ENCODE measurements around the gene PRKD1.

PRKD1 gene

GRCh38 chr14:29608861-29609260 is 318.8 kb downstream of the PRKD1 start:
- Histone ChIP-seq H3K9me3 (ENCODE audit: control insufficient read depth, insufficient read depth, low read length) (no peaks in the 10 kb centered on the region), H4K20me1 (ENCODE audit: control insufficient read depth, insufficient read depth, low read depth, low read length) (no peaks in the 10 kb centered on the region), H3K9me2 (replicated peaks; ENCODE audit: control insufficient read depth, low read length) (no peaks in the 10 kb centered on the region), H3K36me3 (ENCODE audit: control insufficient read depth, low read length) (no peaks in the 10 kb centered on the region), H3K27me3 (ENCODE audit: control insufficient read depth, low read length) (no peaks in the 10 kb centered on the region), H3F3A (ENCODE audit: control insufficient read depth, insufficient read depth) (no peaks in the 10 kb centered on the region), H3K27ac (ENCODE audit: low read depth, low read length) (no peak overlapping the region), H3K4me3 (ENCODE audit: low read length) (no peak overlapping the region), H3K4me2 (ENCODE audit: low read length) (no peak overlapping the region), H3K4me1 (ENCODE audit: control insufficient read depth, low read length) (no peaks in the 10 kb centered on the region), H3K79me2 (ENCODE audit: control insufficient read depth, low read length) (no peaks in the 10 kb centered on the region)
- no peak for TF ChIP-seq EZH2phosphoT487 (IDR thresholded peaks at IDR 0.05; ENCODE audit: borderline replicate concordance, low read length)
- TF ChIP-seq CTCF (IDR thresholded peaks at IDR 0.05; ENCODE audit: low read depth, low read length, poor library complexity, severe bottlenecking) = no peak

- Histone ChIP-seq H3K27me3 (ENCODE audit: control insufficient read depth, low read length) (no peaks in the 10 kb centered on the region), H3K36me3 (ENCODE audit: control insufficient read depth, low read length) (no peaks in the 10 kb centered on the region), H3F3A (ENCODE audit: control insufficient read depth, insufficient read depth) (no peaks in the 10 kb centered on the region), H3K9me3 (ENCODE audit: control insufficient read depth, insufficient read depth, low read length) (no peaks in the 10 kb centered on the region), H3K4me3 (ENCODE audit: low read length) (no peak overlapping the region), H3K9me2 (replicated peaks; ENCODE audit: control insufficient read depth, low read length) (no peaks in the 10 kb centered on the region), H3K27ac (ENCODE audit: low read depth, low read length) (no peak overlapping the region), H3K4me2 (ENCODE audit: low read length) (no peak overlapping the region), H3K79me2 (ENCODE audit: control insufficient read depth, low read length) (no peaks in the 10 kb centered on the region), H3K4me1 (ENCODE audit: control insufficient read depth, low read length) (no peaks in the 10 kb centered on the region), H4K20me1 (ENCODE audit: control insufficient read depth, insufficient read depth, low read depth, low read length) (no peaks in the 10 kb centered on the region)
- no peak for TF ChIP-seq CTCF (IDR thresholded peaks at IDR 0.05; ENCODE audit: low read depth, low read length, poor library complexity, severe bottlenecking)
- no peak for TF ChIP-seq EZH2phosphoT487 (IDR thresholded peaks at IDR 0.05; ENCODE audit: borderline replicate concordance, low read length)
Observed at GRCh38 chr14:29607169-29607568, 320.5 kb downstream of the PRKD1 start.

GRCh38 chr14:29603696-29604095 is 324.0 kb downstream of the PRKD1 start:
- Histone ChIP-seq H3K4me2 (ENCODE audit: low read length) (no peak overlapping the region), H3K9me2 (replicated peaks; ENCODE audit: control insufficient read depth, low read length) (no peaks in the 10 kb centered on the region)

More at GRCh38 chr14:29603696-29604095, 324.0 kb downstream of the PRKD1 start:
- Histone ChIP-seq H4K20me1 (ENCODE audit: control insufficient read depth, insufficient read depth, low read depth, low read length) (no peaks in the 10 kb centered on the region), H3K4me1 (ENCODE audit: control insufficient read depth, low read length) (no peaks in the 10 kb centered on the region), H3K27me3 (ENCODE audit: control insufficient read depth, low read length) (no peaks in the 10 kb centered on the region), H3F3A (ENCODE audit: control insufficient read depth, insufficient read depth) (no peaks in the 10 kb centered on the region), H3K9me3 (ENCODE audit: control insufficient read depth, insufficient read depth, low read length) (no peaks in the 10 kb centered on the region), H3K79me2 (ENCODE audit: control insufficient read depth, low read length) (no peaks in the 10 kb centered on the region), H3K27ac (ENCODE audit: low read depth, low read length) (no peak overlapping the region), H3K4me3 (ENCODE audit: low read length) (no peak overlapping the region), H3K36me3 (ENCODE audit: control insufficient read depth, low read length) (no peaks in the 10 kb centered on the region)
- TF ChIP-seq CTCF (IDR thresholded peaks at IDR 0.05; ENCODE audit: low read depth, low read length, poor library complexity, severe bottlenecking) = no peak
- no peak for TF ChIP-seq EZH2phosphoT487 (IDR thresholded peaks at IDR 0.05; ENCODE audit: borderline replicate concordance, low read length)
